Measurements from ENCODE around the gene HES1.

HES1 gene

GRCh38 chr3:194129581-194130133 lies 6.3 kb upstream of the HES1 start:
- no peak for DNase-seq

DNA sequence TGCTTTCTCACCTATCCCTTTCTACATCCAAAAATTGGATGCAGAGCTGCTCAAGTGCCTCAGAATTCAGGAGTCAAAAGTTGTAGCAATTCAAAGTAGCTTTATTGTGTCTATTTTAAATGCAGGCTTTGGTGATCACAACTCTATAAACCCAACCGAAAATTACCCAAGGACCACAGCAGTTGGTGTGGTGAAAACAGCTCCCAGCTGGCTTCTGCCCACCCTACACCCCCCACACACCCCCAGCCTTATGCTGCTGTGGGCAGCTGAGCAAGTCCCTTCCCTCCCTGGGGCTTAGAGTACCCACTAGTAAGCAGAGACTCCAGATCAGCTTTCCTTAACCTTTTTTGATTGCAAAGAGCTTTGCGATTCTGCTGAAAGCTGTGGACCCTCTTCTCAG lies 5.8 kb upstream of the HES1 start:
- no peak for DNase-seq

GRCh38 chr3:194130807-194131589 lies 5.0 kb upstream of the HES1 start:
- no peak for DNase-seq

DNA sequence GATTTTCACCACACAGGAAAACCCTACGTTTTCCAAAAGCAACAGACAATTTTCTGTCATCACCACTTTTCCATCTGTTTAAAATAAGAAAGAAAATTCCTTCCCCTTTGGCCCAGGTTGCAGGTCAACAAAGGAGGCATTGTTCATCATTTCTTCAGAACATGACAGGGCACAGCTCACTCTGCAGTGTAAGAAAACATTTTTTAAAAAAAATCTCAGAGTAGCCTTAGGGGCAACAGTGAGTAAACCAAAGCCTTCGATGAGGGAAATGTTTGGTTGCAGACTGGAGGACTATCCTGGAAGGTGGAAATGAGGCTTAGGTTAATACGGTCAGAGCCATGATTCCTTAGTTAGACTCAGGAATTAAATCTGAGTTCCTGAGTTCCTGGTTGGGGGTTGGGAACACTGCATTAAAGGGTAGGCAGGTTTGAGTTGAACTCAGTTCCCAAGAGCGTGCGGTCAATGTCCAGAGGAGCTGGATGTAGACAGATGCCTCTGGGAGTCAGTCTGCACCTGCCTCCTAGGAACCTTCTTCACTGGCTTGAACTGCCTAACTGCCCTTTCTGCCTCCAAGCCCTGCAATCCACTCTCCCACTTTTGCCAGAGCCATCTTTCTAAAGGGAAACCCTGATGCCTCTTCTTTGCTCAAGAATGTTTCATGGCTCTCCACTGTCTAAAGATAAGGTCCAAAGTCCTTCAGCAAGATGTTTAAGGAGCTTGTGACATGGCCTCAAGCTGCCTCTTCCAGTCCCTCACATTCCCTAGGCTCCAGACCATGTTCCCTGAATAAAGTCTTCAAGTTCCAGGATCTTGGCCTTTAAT lies 3.3 kb upstream of the HES1 start:
- DNase-seq = no peak

GRCh38 chr3:194133661-194134230 lies 2.2 kb upstream of the HES1 start:
- peak; percentile 14 for DNase-seq

DNA sequence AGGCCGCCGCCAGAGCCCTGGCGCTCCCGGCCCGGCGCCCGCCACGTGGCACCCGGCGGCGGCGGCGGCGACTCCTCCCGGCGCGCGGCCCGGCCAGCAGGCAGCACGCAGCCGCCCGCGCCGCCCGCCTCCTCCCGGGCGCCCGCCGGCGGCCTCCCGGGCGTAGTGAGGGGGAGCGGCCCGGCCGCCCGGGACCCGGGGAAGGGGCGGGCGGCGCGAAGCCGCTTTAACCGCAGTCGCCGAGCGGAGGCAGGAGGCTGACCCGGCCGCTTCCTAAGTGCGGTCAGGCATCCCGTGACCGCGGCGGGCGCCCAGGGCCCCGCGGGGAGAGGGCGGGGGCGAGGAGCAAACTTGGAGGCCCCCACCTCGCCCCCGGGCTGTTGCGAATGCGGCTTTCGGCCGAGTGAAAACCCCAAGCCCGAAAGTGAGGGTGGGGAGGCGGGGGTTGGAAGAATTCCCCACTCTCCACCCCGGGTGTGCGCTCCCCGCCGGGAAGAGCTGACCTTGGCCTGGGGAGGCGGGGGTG lies 1.7 kb upstream of the HES1 start:
- DNase-seq = peak; percentile 29

DNA sequence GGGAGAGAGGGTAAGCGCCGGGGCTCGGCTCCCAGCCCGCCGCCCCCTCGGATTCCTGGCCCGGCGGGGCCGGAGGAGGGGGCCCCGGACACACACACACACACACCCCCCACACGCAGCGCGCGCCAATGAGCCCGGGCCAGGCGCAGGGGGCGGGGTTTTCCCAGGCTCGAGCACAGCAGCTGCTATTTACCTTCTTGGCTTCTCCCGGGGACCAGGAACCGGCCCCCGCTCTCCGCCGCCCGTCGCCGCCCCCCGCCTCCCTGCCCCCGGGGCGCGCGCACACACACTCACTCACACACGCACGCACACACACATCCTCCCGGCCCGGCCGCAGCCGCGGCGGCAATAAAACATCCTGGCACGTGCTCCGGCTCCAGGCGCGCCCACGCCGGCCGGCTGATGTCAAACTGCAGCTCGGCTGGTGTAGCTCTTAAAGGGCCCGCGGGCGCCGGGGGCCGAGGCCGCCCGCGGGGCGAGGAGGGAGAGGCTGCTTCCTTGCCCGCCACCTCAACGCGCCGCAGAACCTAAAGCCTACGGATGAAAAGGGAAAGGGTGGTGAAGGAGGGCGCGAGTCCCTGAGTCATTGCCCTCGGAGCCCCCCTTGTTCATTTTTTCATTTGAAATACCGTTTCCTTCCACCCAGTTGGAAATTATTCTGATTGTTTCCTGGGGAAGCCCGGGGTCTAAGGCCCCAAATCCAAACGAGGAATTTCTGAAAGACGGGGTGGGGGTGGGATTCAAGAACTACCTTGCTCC lies 1.0 kb upstream of the HES1 start:
- DNase-seq = peak; percentile 82

GRCh38 chr3:194135516-194135805 lies 487 bp upstream of the HES1 start:
- no peak for DNase-seq

GRCh38 chr3:194136519-194137007 lies 615 bp downstream of the HES1 start:
- no peak for DNase-seq

DNA sequence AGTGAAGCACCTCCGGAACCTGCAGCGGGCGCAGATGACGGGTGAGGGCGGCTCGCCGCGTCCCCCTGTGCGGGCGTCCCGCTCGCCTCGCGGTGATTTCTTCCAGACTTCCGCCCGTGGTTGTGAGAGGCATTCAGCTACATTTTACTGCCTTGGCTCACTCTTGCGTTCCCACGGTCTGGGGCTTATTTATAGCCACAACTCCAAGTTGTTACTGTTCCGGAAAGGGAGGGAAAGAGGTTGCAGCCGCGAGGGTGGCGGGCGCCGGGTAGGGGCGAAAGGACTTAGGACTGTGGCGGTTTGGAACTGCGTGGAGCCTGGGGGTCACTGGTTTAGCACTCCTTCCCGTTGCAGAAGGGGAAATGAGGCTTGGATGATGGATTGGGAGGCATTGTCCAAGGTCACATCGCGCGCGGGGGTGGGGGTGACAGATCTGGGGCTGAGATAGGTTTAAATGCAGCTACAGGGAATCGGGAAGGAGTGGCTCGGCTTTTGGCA lies 1.1 kb downstream of the HES1 start:
- DNase-seq = peak; percentile 18

GRCh38 chr3:194137506-194138474 lies 1.8 kb downstream of the HES1 start:
- DNase-seq = peak; percentile 35

GRCh38 chr3:194138732-194139070 lies 2.8 kb downstream of the HES1 start:
- no peak for DNase-seq

DNA sequence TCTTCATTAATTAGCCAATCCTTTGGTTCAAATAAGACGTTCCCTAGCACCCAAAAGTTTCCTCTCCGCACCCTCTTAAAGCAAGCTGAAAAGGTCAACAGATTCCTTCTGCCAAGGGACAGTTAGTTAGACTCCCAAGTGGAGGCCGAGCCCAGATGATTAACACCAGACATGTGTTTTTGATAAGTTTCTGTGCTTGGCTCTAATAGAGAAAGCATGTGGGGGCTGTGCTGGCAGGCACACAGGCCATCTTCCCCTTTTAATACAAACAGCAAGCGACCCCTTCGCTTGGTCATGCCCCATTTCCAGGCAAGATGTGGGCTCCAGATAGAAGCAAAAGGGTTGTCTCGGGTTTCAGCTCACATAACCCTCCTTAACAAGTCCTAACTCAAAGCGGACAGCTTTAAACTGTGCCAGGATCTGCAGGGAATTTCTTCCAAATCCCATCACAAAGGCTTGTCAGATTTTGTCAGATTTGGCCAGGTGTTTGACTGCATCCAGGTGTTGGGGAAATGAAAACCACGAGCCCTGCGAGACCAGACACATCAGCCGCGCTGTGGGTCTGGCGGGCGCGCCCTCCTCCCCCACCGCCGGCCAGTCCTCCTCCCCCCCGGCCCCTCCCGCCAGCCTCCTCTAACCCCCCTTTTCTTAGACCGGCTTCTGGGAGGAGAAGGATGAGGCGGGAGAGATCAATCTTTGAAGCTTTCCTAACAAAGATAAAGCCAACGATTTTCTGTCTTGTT lies 3.3 kb downstream of the HES1 start:
- no peak for DNase-seq

- no peak for DNase-seq
Measured at GRCh38 chr3:194139814-194140391, 4.0 kb downstream of the HES1 start.

- DNase-seq = peak; percentile 28
Measured at GRCh38 chr3:194140520-194141414, 4.8 kb downstream of the HES1 start.

GRCh38 chr3:194141415-194142155 lies 5.6 kb downstream of the HES1 start:
- DNase-seq = peak; percentile 72

GRCh38 chr3:194142156-194142910 lies 6.4 kb downstream of the HES1 start:
- DNase-seq = no peak
